DOHH2 (cell line): ENCODE data around the gene RABL3.

Source experiments
- H3F3A ChIP-seq: fragments of 200-600 bp; sonication (generic), shearing (Covaris generic); 2 replicates; pipeline ENCODE4 v1.6.0; 2016; ENCODE audit warnings: antibody characterized with exemption, mild to moderate bottlenecking; ENCODE audit not compliant: control insufficient read depth, insufficient read depth
- H3K27ac ChIP-seq: fragments of 200-600 bp; sonication (generic); 2 replicates; pipeline ENCODE4 v1.5.1; 2014; ENCODE audit warnings: low read depth, mild to moderate bottlenecking, low read length, moderate library complexity
- H3K27me3 ChIP-seq: fragments of 200-600 bp; sonication (generic); 2 replicates; pipeline ENCODE4 v1.6.1; 2014; ENCODE audit warnings: mild to moderate bottlenecking, low read length, mixed read lengths; ENCODE audit not compliant: control insufficient read depth
- H3K36me3 ChIP-seq: fragments of 200-600 bp; sonication (generic); 2 replicates; pipeline ENCODE4 v1.6.1; 2014; ENCODE audit warnings: mild to moderate bottlenecking, low read length, moderate library complexity, mixed read lengths; ENCODE audit not compliant: control insufficient read depth
- H3K4me1 ChIP-seq: fragments of 200-600 bp; sonication (generic); 2 replicates; pipeline ENCODE4 v1.6.1; 2014; ENCODE audit warnings: mild to moderate bottlenecking, low read length, mixed read lengths; ENCODE audit not compliant: control insufficient read depth
- H3K4me2 ChIP-seq: fragments of 200-600 bp; sonication (generic); 2 replicates; pipeline ENCODE4 v1.6.0; 2014; ENCODE audit warnings: mild to moderate bottlenecking, low read length, moderate library complexity
- H3K4me3 ChIP-seq: fragments of 200-600 bp; sonication (generic); 2 replicates; pipeline ENCODE4 v1.5.1; 2014; ENCODE audit warnings: mild to moderate bottlenecking, low read length, mixed read lengths
- H3K79me2 ChIP-seq: fragments of 200-600 bp; sonication (generic); 2 replicates; pipeline ENCODE4 v1.6.1; 2014; ENCODE audit warnings: mild to moderate bottlenecking, low read length, mixed read lengths; ENCODE audit not compliant: control insufficient read depth
- H3K9me2 ChIP-seq: fragments of 200-600 bp; sonication (generic); replicated peaks from 2 replicates; pipeline ENCODE4 v1.6.1; 2014; ENCODE audit warnings: mild to moderate bottlenecking, low read length, mixed read lengths; ENCODE audit not compliant: control insufficient read depth
- H3K9me3 ChIP-seq: fragments of 200-600 bp; sonication (generic); 2 replicates; pipeline ENCODE4 v1.6.1; 2014; ENCODE audit warnings: antibody characterized with exemption, low read length, mixed read lengths; ENCODE audit not compliant: control insufficient read depth, insufficient read depth
- H4K20me1 ChIP-seq: fragments of 200-600 bp; sonication (generic); 2 replicates; pipeline ENCODE4 v1.6.0; 2014; ENCODE audit warnings: low read depth, mild to moderate bottlenecking, antibody characterized with exemption, low read length, moderate library complexity; ENCODE audit not compliant: control insufficient read depth, insufficient read depth
- CTCF ChIP-seq: fragments of 200-600 bp; sonication (generic); IDR thresholded peaks from one replicate; pipeline ENCODE4 v1.5.1; 2014; ENCODE audit warnings: antibody characterized with exemption, mild to moderate bottlenecking, low read depth, low read length; ENCODE audit not compliant: poor library complexity, severe bottlenecking
- EZH2phosphoT487 ChIP-seq: fragments of 200-600 bp; sonication (generic); IDR thresholded peaks from 2 replicates; pipeline ENCODE4 v1.6.1; 2017; ENCODE audit warnings: borderline replicate concordance, mild to moderate bottlenecking, antibody characterized with exemption, low read length, moderate library complexity, mixed read lengths

Gene RABL3

GRCh38 chr3:120645083-120645845 lies 97.1 kb downstream of the RABL3 start:
- Histone ChIP-seq H3K27ac (no peak overlapping the region), H3K4me2 (no peak overlapping the region), H3K79me2 (no peaks in the 10 kb centered on the region)

GRCh38 chr3:120642368-120642948 lies 99.9 kb downstream of the RABL3 start:
- no peak overlapping the region for H3K4me2 ChIP-seq
- H3F3A ChIP-seq = no peaks in the 10 kb centered on the region
- H4K20me1 ChIP-seq = no peaks in the 10 kb centered on the region
- H3K27ac ChIP-seq = no peak overlapping the region
- no peaks in the 10 kb centered on the region for H3K4me1 ChIP-seq
- TF ChIP-seq CTCF = no peak
- TF ChIP-seq EZH2phosphoT487 = no peak
- no peak overlapping the region for H3K4me3 ChIP-seq
- no peaks in the 10 kb centered on the region for H3K79me2 ChIP-seq
- peaks cover 4% of the 10 kb centered on the region; the same call in 1 of the 2 replicates for H3K27me3 ChIP-seq
- H3K36me3 ChIP-seq = no peaks in the 10 kb centered on the region
- H3K9me3 ChIP-seq = no peaks in the 10 kb centered on the region
- H3K9me2 ChIP-seq = no peaks in the 10 kb centered on the region

More at GRCh38 chr3:120645083-120645845, 97.1 kb downstream of the RABL3 start:
- Histone ChIP-seq H3K9me2 (no peaks in the 10 kb centered on the region), H3K4me3 (no peak overlapping the region), H3K36me3 (no peaks in the 10 kb centered on the region), H3K9me3 (no peaks in the 10 kb centered on the region), H3K4me1 (no peaks in the 10 kb centered on the region), H3K27me3 (peaks cover 4% of the 10 kb centered on the region; the same call in 1 of the 2 replicates), H4K20me1 (no peaks in the 10 kb centered on the region), H3F3A (no peaks in the 10 kb centered on the region)
- TF ChIP-seq CTCF = no peak

GRCh38 chr3:120641696-120642246 lies 100.5 kb downstream of the RABL3 start:
- Histone ChIP-seq H3K4me3 (no peak overlapping the region), H3K27ac (no peak overlapping the region), H3K36me3 (no peaks in the 10 kb centered on the region), H3F3A (no peaks in the 10 kb centered on the region), H3K9me3 (no peaks in the 10 kb centered on the region), H3K79me2 (no peaks in the 10 kb centered on the region), H4K20me1 (no peaks in the 10 kb centered on the region), H3K27me3 (no peaks in the 10 kb centered on the region; the same call in 1 of the 2 replicates), H3K4me2 (no peak overlapping the region), H3K9me2 (no peaks in the 10 kb centered on the region), H3K4me1 (no peaks in the 10 kb centered on the region)
- TF ChIP-seq CTCF = no peak
- TF ChIP-seq EZH2phosphoT487 = no peak
